ENCODE results near the gene PLCH1. TPM values are rescaled to one million over a fixed set of nuclear protein-coding genes. Genes with fewer than 3 reads are reported as not detected.

PLCH1 gene
- total RNA-seq, 4 donors from 2014 or later = 1.4 to 7.0 (median 2.0) TPM

DNA sequence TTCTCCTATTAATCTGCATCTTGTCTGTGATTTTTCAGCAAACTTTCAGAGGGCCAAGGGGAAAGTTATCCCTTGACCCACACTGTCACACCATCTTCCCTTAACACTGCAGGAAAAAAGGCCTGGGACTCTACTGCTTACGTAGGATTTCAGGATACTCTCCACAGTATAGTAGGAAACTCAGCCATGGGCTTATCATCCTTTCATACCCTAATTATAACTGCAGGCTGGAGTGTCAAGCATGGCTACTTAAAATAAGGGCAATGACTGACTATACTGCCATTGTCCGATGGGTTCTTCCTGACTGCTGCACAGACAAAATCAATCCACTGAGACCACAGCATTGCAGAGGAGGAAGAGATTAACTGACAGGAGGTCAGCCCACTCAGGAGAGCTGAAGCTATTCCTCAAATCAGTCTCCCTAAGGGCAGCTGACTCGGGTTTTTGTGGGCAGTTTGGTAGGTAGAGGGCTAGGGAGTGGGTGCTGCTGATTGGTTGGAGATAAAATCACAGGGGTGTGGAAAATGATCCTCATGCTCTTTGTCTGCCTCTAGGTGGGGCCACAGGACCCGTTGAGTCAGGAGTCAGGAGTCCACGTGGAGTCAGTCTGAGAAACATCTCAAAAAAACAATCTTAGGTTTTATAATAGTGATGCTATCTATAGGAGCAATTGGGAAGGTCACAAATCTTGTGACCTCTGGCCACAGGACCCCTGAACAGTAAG lies 333.2 kb downstream of the PLCH1 start:
- Histone ChIP-seq H3K4me3 (no peak overlapping the region), H3K27ac (no peak overlapping the region), H3K36me3 (no peaks in the 10 kb centered on the region), H3K9me3 (no peaks in the 10 kb centered on the region), H3K27me3 (no peaks in the 10 kb centered on the region), H3K4me1 (no peaks in the 10 kb centered on the region)
- WGBS, 2 donors = 71 to 82% methylated on average over 5 of the region's 5 CpGs
- no peak for TF ChIP-seq EP300 (IDR thresholded peaks at IDR 0.05)
- no peak for TF ChIP-seq POLR2A (IDR thresholded peaks at IDR 0.05)
- TF ChIP-seq CTCF (IDR thresholded peaks at IDR 0.05) = no peak
- no peak for DNase-seq (ENCODE audit: low spot score in 2 of 2)

GRCh38 chr3:155409336-155409735 lies 335.5 kb downstream of the PLCH1 start:
- Histone ChIP-seq H3K27me3 (no peaks in the 10 kb centered on the region), H3K4me3 (no peak overlapping the region), H3K9me3 (no peaks in the 10 kb centered on the region), H3K4me1 (no peaks in the 10 kb centered on the region), H3K36me3 (no peaks in the 10 kb centered on the region), H3K27ac (no peak overlapping the region)
- no peak for TF ChIP-seq POLR2A (IDR thresholded peaks at IDR 0.05)
- TF ChIP-seq CTCF (IDR thresholded peaks at IDR 0.05) = no peak
- no peak for TF ChIP-seq EP300 (IDR thresholded peaks at IDR 0.05)
- no peak for DNase-seq (ENCODE audit: low spot score in 2 of 2)

GRCh38 chr3:155407971-155408370 lies 336.9 kb downstream of the PLCH1 start:
- Histone ChIP-seq H3K36me3 (no peaks in the 10 kb centered on the region), H3K4me1 (no peaks in the 10 kb centered on the region), H3K9me3 (no peaks in the 10 kb centered on the region), H3K27ac (no peak overlapping the region), H3K4me3 (no peak overlapping the region), H3K27me3 (no peaks in the 10 kb centered on the region)
- WGBS, 2 donors = 90 to 96% methylated on average over 3 of the region's 3 CpGs
- no peak for DNase-seq (ENCODE audit: low spot score in 2 of 2)
- no peak for TF ChIP-seq POLR2A (IDR thresholded peaks at IDR 0.05)
- TF ChIP-seq EP300 (IDR thresholded peaks at IDR 0.05) = no peak
- TF ChIP-seq CTCF (IDR thresholded peaks at IDR 0.05) = no peak

DNA sequence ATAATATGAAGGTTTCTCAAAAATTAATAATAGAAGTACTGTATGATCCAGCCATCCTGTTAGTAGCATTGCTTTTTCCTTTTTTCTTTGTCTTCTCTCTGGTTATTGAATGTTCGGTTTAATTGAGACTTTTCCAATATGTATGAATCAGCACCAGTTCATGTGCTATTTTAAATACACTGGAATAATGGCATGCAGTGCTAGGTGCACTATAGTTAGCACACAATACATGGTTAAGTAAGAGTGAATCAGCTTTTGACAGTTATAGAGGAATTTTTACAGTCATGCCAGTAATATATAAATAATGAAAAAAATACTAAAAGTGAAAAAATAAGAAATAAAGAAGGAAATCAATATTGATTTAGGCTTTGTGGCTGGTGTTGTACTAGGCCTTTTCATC lies 337.5 kb downstream of the PLCH1 start:
- no peak overlapping the region for H3K4me3 ChIP-seq
- DNase-seq (ENCODE audit: low spot score in 2 of 2) = no peak
- no peaks in the 10 kb centered on the region for H3K4me1 ChIP-seq
- no peaks in the 10 kb centered on the region for H3K36me3 ChIP-seq
- H3K9me3 ChIP-seq = no peaks in the 10 kb centered on the region
- no peak overlapping the region for H3K27ac ChIP-seq
- H3K27me3 ChIP-seq = no peaks in the 10 kb centered on the region
- 85 to 95% methylated on average over 1 of the region's 1 CpG for WGBS, 2 donors
- TF ChIP-seq EP300 (IDR thresholded peaks at IDR 0.05) (no peak), CTCF (IDR thresholded peaks at IDR 0.05) (no peak), POLR2A (IDR thresholded peaks at IDR 0.05) (no peak)

DNA sequence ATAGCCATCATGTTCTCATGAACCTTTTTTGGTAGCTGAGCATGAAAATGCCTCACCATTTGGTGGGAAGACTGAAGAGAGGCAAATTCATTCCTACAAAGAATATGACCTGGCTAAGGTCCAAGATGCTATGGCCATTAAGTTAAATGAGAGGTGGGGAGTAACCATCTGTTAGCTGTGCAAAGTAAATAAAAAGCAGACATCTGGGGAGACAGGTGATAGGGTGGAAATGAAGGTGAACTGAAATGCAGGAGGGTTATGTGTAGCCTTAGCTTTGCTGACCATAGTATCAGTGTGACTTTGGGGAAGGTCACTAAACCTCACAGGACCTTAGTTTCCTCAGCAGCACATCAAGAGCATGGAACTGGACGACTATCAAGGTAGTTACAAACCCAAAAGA lies 340.4 kb downstream of the PLCH1 start:
- Histone ChIP-seq H3K36me3 (no peaks in the 10 kb centered on the region), H3K4me3 (no peak overlapping the region), H3K4me1 (no peaks in the 10 kb centered on the region), H3K27me3 (no peaks in the 10 kb centered on the region), H3K9me3 (no peaks in the 10 kb centered on the region), H3K27ac (no peak overlapping the region)
- TF ChIP-seq POLR2A (IDR thresholded peaks at IDR 0.05) (no peak), EP300 (IDR thresholded peaks at IDR 0.05) (no peak), CTCF (IDR thresholded peaks at IDR 0.05) (no peak)
- WGBS, 2 donors = 41 to 56% methylated on average over 1 of the region's 1 CpG
- DNase-seq (ENCODE audit: low spot score in 2 of 2) = no peak

All from tibial nerve (tissue), 4 donors.